HepG2 (cell line): ENCODE measurements around the gene SLC22A31. TPM values are rescaled to one million over a fixed set of nuclear protein-coding genes. Genes with fewer than 3 reads are reported as not detected.

Source experiments
- ADNP ChIP-seq: sonication (generic); formaldehyde crosslinking; IDR thresholded peaks from 2 replicates; pipeline ENCODE4 v1.4.0; 2020; ENCODE audit warnings: missing genetic modification reagents
- ARNTL ChIP-seq: sonication (generic); formaldehyde crosslinking; IDR thresholded peaks from 2 replicates; pipeline ENCODE4 v1.4.0; 2020; ENCODE audit warnings: mild to moderate bottlenecking, missing genetic modification reagents
- CREB3 ChIP-seq: sonication (generic); formaldehyde crosslinking; IDR thresholded peaks from 2 replicates; pipeline ENCODE4 v1.5.0; 2020; ENCODE audit warnings: missing genetic modification reagents
- IKZF4 ChIP-seq: sonication (generic); formaldehyde crosslinking; IDR thresholded peaks from 2 replicates; pipeline ENCODE4 v1.5.1; 2020; ENCODE audit warnings: borderline replicate concordance, mild to moderate bottlenecking, low read depth, missing genetic modification reagents; ENCODE audit errors: not compliant biosample characterization
- KIAA2018 ChIP-seq: sonication (generic); formaldehyde crosslinking; IDR thresholded peaks from 2 replicates; pipeline ENCODE4 v1.5.0; 2020; ENCODE audit warnings: mild to moderate bottlenecking, missing genetic modification reagents, borderline replicate concordance
- KLF9 ChIP-seq: IDR thresholded peaks from 2 replicates; pipeline ENCODE4 v1.6.1; 2016; ENCODE audit warnings: low read depth
- NAIF1 ChIP-seq: sonication (generic); formaldehyde crosslinking; IDR thresholded peaks from 2 replicates; pipeline ENCODE4 v1.5.0; 2020; ENCODE audit warnings: mild to moderate bottlenecking, missing genetic modification reagents, borderline replicate concordance
- REXO4 ChIP-seq: sonication (generic); formaldehyde crosslinking; IDR thresholded peaks from 2 replicates; pipeline ENCODE4 v1.8.0; 2022; ENCODE audit warnings: missing genetic modification reagents, mild to moderate bottlenecking, borderline replicate concordance
- SAFB2 ChIP-seq: sonication (generic); formaldehyde crosslinking; IDR thresholded peaks from 2 replicates; pipeline ENCODE4 v1.5.1; 2020; ENCODE audit warnings: missing genetic modification reagents, low read depth, mild to moderate bottlenecking, borderline replicate concordance
- ZNF672 ChIP-seq: sonication (generic); formaldehyde crosslinking; IDR thresholded peaks from 2 replicates; pipeline ENCODE4 v1.8.1; 2022; ENCODE audit warnings: missing genetic modification reagents
- ZSCAN29 ChIP-seq: sonication (generic); formaldehyde crosslinking; conservative IDR thresholded peaks from 2 replicates; pipeline ENCODE4 v1.4.0; 2020; ENCODE audit warnings: mild to moderate bottlenecking, missing genetic modification reagents
- ZSCAN30 ChIP-seq: sonication (generic); formaldehyde crosslinking; IDR thresholded peaks from 2 replicates; pipeline ENCODE4 v1.5.0; 2020; ENCODE audit warnings: mild to moderate bottlenecking, missing genetic modification reagents
- polyA plus RNA-seq, 8 experiments: library from polyadenylated mRNA; depleted of rRNA in 3 of 8; stranded (reverse) in 7 of 8; unstranded in 1 of 8; fragments of >200 nt; fragmentation: Illumina TruSeq in 4 of 8; extraction: Trizol in 4 of 8; gene quantifications; 2 replicates each; pipeline versions ENCODE4 v1.2.1 to v1.2.3, GENCODE V29; 2011 to 2016; ENCODE audit warnings: low read depth in 4 of 8, missing spikeins in 1 of 8, mixed read lengths in 1 of 8; ENCODE audit not compliant: insufficient read depth in 1 of 8
- total RNA-seq, 5 experiments: library from RNA; depleted of rRNA; stranded (reverse); fragments of >200 nt; fragmentation: Illumina TruSeq; extraction: Trizol; gene quantifications; 2 replicates each; pipeline ENCODE4 v1.2.3, GENCODE V29; 2016; ENCODE audit warnings: low read depth in 1 of 5
- TF ChIP-seq, protein P1 (sequence below): sonication (generic); formaldehyde crosslinking; IDR thresholded peaks from 2 replicates; pipeline ENCODE4 v1.4.0; 2020; ENCODE audit warnings: mild to moderate bottlenecking, low read depth, missing genetic modification reagents
- TF ChIP-seq, protein P2 (sequence below): IDR thresholded peaks from 2 replicates; pipeline ENCODE4 v1.6.1; 2018; ENCODE audit warnings: missing genetic modification reagents, mild to moderate bottlenecking, missing compliant biosample characterization

Gene SLC22A31
- total and polyA plus RNA-seq, 2 of the 13 experiments (the other 11 are each of a cell fraction or from before 2014, with no cell fraction given), result 67.3 to 83.3 TPM

GRCh38 chr16:89217388-89218191 lies 17.3 kb upstream of the SLC22A31 start, which contains the start of gene ZNF778 (continued):
- TF ChIP-seq KIAA2018 (CRISPR knock-in tag) (no peak), CREB3 (peak; percentile 84; the same call in 1 of the 2 replicates), ADNP (CRISPR knock-in tag) (no peak), ZNF672 (CRISPR knock-in tag) (no peak), NAIF1 (CRISPR knock-in tag) (no peak), ZSCAN29 (CRISPR knock-in tag) (0 out of 2 replicates have a peak, but pooled peaks have one; percentile 50), ARNTL (CRISPR knock-in tag) (peak; percentile 81), ZSCAN30 (CRISPR knock-in tag) (no peak), SAFB2 (CRISPR knock-in tag) (peak; percentile 96; the same call in 1 of the 2 replicates), KLF9 (CRISPR knock-in tag) (peak; percentile 93), REXO4 (CRISPR knock-in tag) (0 out of 2 replicates have a peak, but pooled peaks have one; percentile 20), IKZF4 (CRISPR knock-in tag) (peak; percentile 89)
- TF ChIP-seq, protein P1, sequence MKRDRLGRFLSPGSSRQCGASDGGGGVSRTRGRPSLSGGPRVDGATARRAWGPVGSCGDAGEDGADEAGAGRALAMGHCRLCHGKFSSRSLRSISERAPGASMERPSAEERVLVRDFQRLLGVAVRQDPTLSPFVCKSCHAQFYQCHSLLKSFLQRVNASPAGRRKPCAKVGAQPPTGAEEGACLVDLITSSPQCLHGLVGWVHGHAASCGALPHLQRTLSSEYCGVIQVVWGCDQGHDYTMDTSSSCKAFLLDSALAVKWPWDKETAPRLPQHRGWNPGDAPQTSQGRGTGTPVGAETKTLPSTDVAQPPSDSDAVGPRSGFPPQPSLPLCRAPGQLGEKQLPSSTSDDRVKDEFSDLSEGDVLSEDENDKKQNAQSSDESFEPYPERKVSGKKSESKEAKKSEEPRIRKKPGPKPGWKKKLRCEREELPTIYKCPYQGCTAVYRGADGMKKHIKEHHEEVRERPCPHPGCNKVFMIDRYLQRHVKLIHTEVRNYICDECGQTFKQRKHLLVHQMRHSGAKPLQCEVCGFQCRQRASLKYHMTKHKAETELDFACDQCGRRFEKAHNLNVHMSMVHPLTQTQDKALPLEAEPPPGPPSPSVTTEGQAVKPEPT, result peak; percentile 74; the same call in 1 of the 2 replicates
- TF ChIP-seq, protein P2, sequence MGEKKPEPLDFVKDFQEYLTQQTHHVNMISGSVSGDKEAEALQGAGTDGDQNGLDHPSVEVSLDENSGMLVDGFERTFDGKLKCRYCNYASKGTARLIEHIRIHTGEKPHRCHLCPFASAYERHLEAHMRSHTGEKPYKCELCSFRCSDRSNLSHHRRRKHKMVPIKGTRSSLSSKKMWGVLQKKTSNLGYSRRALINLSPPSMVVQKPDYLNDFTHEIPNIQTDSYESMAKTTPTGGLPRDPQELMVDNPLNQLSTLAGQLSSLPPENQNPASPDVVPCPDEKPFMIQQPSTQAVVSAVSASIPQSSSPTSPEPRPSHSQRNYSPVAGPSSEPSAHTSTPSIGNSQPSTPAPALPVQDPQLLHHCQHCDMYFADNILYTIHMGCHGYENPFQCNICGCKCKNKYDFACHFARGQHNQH, result 0 out of 2 replicates have a peak, but pooled peaks have one; percentile 45
